GM23338 (cell line): ENCODE measurements around the gene SGCD. TPM values are rescaled to one million over a fixed set of nuclear protein-coding genes. Genes with fewer than 3 reads are reported as not detected.

ENCODE experiments used
- ATAC-seq: fragments of 200-7000 bp; cut with Tn5 transposase; 3 replicates; pipeline ENCODE4 v1.9.1; 2020
- DNase-seq: peaks from one replicate; pipeline ENCODE4 v3.0.0-alpha.2; 2015; ENCODE audit warnings: low spot score
- H2AFZ ChIP-seq: fragments of 200-600 bp; sonication (generic); 2 replicates; pipeline ENCODE4 v1.8.0; 2016; ENCODE audit warnings: antibody characterized with exemption, mild to moderate bottlenecking, moderate library complexity
- H3F3A ChIP-seq: fragments of 200-600 bp; sonication (generic); replicated peaks from 2 replicates; pipeline ENCODE4 v1.8.0; 2017; ENCODE audit warnings: antibody characterized with exemption, mixed run types, low read depth
- H3K27ac ChIP-seq: fragments of 200-600 bp; sonication (generic); 2 replicates; pipeline ENCODE4 v1.6.1; 2016; ENCODE audit warnings: low read depth
- H3K27me3 ChIP-seq: fragments of 200-600 bp; sonication (generic); 2 replicates; pipeline ENCODE4 v1.8.0; 2016; ENCODE audit warnings: mild to moderate bottlenecking, mixed run types, moderate library complexity; ENCODE audit not compliant: insufficient read depth
- H3K36me3 ChIP-seq: fragments of 200-600 bp; sonication (generic); 2 replicates; pipeline ENCODE4 v1.8.0; 2016; ENCODE audit warnings: mild to moderate bottlenecking; ENCODE audit not compliant: insufficient read depth
- H3K4me1 ChIP-seq: fragments of 200-600 bp; sonication (generic); 2 replicates; pipeline ENCODE4 v1.8.0; 2016; ENCODE audit warnings: mild to moderate bottlenecking, moderate library complexity; ENCODE audit not compliant: insufficient read depth
- H3K4me2 ChIP-seq: fragments of 200-600 bp; sonication (generic); 2 replicates; pipeline ENCODE4 v1.7.1; 2017; ENCODE audit warnings: mixed run types
- H3K4me3 ChIP-seq: fragments of 200-600 bp; sonication (generic); 2 replicates; pipeline ENCODE4 v1.6.1; 2016; ENCODE audit warnings: mixed run types
- H3K79me2 ChIP-seq: fragments of 200-600 bp; sonication (generic); replicated peaks from 2 replicates; pipeline ENCODE4 v1.8.0; 2017; ENCODE audit warnings: mild to moderate bottlenecking; ENCODE audit not compliant: insufficient read depth
- H3K9me2 ChIP-seq: fragments of 200-600 bp; sonication (generic); 2 replicates; pipeline ENCODE4 v1.8.0; 2017; ENCODE audit not compliant: insufficient read depth
- H4K20me1 ChIP-seq: fragments of 200-600 bp; sonication (generic); replicated peaks from 2 replicates; pipeline ENCODE4 v1.8.0; 2017; ENCODE audit warnings: mild to moderate bottlenecking; ENCODE audit not compliant: insufficient read depth
- H3K27ac Mint-ChIP-seq: 2 replicates; pipeline ENCODE4 v1.8.0; 2020; ENCODE audit warnings: inconsistent platforms, mild to moderate bottlenecking, moderate library complexity, mixed read lengths
- H3K27me3 Mint-ChIP-seq: 3 replicates; pipeline ENCODE4 v1.8.0; 2022; ENCODE audit warnings: low read depth, mild to moderate bottlenecking, moderate library complexity, mixed read lengths, inconsistent platforms; ENCODE audit not compliant: insufficient read depth, poor library complexity
- H3K36me3 Mint-ChIP-seq: 3 replicates; pipeline ENCODE4 v1.8.0; 2021; ENCODE audit warnings: low read depth, mild to moderate bottlenecking, inconsistent platforms, moderate library complexity, mixed read lengths
- H3K4me1 Mint-ChIP-seq: 3 replicates; pipeline ENCODE4 v1.8.0; 2020; ENCODE audit warnings: mild to moderate bottlenecking, inconsistent platforms, mixed read lengths
- H3K4me3 Mint-ChIP-seq: 3 replicates; pipeline ENCODE4 v1.8.0; 2021; ENCODE audit warnings: moderate library complexity, mild to moderate bottlenecking, inconsistent platforms, mixed read lengths
- H3K9me3 Mint-ChIP-seq: 3 replicates; pipeline ENCODE4 v1.8.0; 2020; ENCODE audit warnings: moderate library complexity, mild to moderate bottlenecking, inconsistent platforms, mixed read lengths
- EZH2 ChIP-seq: fragments of 200-600 bp; sonication (generic); IDR thresholded peaks from one replicate; pipeline ENCODE4 v1.8.0; 2017; ENCODE audit warnings: antibody characterized with exemption, mild to moderate bottlenecking, low read depth; ENCODE audit not compliant: unreplicated experiment
- JUNB ChIP-seq: IDR thresholded peaks from one replicate; pipeline ENCODE4 v1.6.1; 2016; ENCODE audit warnings: antibody characterized with exemption; ENCODE audit not compliant: unreplicated experiment
- NANOG ChIP-seq: IDR thresholded peaks from 2 replicates; pipeline ENCODE4 v1.6.1; 2016; ENCODE audit warnings: antibody characterized with exemption, borderline replicate concordance
- POLR2AphosphoS5 ChIP-seq: IDR thresholded peaks from 2 replicates; pipeline ENCODE4 v1.6.1; 2016; ENCODE audit warnings: antibody characterized with exemption, low read depth
- REST ChIP-seq: IDR thresholded peaks from one replicate; pipeline ENCODE4 v1.6.1; 2018; ENCODE audit warnings: antibody characterized with exemption; ENCODE audit not compliant: unreplicated experiment
- STAT1 ChIP-seq: IDR thresholded peaks from one replicate; pipeline ENCODE4 v1.6.1; 2016; ENCODE audit warnings: antibody characterized with exemption; ENCODE audit not compliant: unreplicated experiment
- ZNF462 ChIP-seq: fragments of 250-450 bp; sonication (Bioruptor Pico); IDR thresholded peaks from 2 replicates; pipeline ENCODE4 v1.5.0; 2020; ENCODE audit warnings: mild to moderate bottlenecking, moderate library complexity
- polyA plus RNA-seq: library from polyadenylated mRNA; unstranded; fragments of >200 nt; fragmentation: Nextera tagmentation; extraction: Ambion mirVana; gene quantifications from 2 replicates; pipeline ENCODE4 v1.2.1, GENCODE V29; 2016
- total RNA-seq: library from RNA; depleted of rRNA; stranded (reverse); fragments of >200 nt; shearing (Covaris generic); gene quantifications from 2 replicates; pipeline ENCODE4 v1.2.3, GENCODE V29; 2014

Gene SGCD
- total and polyA plus RNA-seq, 2 experiments from 2014 or later: 0.03 to 0.05 TPM

GRCh38 chr5:156498226-156498980, 171.4 kb downstream of the SGCD start (continued):
- no peak for TF ChIP-seq ZNF462
- no peak for TF ChIP-seq REST
- no peak for TF ChIP-seq STAT1
- TF ChIP-seq POLR2AphosphoS5: no peak
- no peak for TF ChIP-seq JUNB

GRCh38 chr5:156500755-156501154, 173.8 kb downstream of the SGCD start:
- no peaks in the 10 kb centered on the region for H3K4me1 ChIP-seq
- no peak overlapping the region for H3K4me2 ChIP-seq
- Mint-ChIP-seq H3K36me3 (no peaks in the 10 kb centered on the region), H3K4me3 (no peak overlapping the region), H3K27me3 (no peaks in the 10 kb centered on the region), H3K4me1 (no peaks in the 10 kb centered on the region; the same call in 2 of the 3 replicates), H3K9me3 (no peaks in the 10 kb centered on the region), H3K27ac (no peak overlapping the region)
- no peaks in the 10 kb centered on the region for H3K79me2 ChIP-seq
- TF ChIP-seq REST (no peak), NANOG (no peak), EZH2 (no peak), STAT1 (no peak)
- H3F3A ChIP-seq: no peaks in the 10 kb centered on the region
- no peaks in the 10 kb centered on the region for H3K36me3 ChIP-seq
- ATAC-seq (no peak), DNase-seq (no peak)
- peak overlapping the region; percentile 88 for H2AFZ ChIP-seq
- H3K4me3 ChIP-seq: no peak overlapping the region
- H3K9me2 ChIP-seq: no peaks in the 10 kb centered on the region
- no peaks in the 10 kb centered on the region for H4K20me1 ChIP-seq
- no peaks in the 10 kb centered on the region for H3K27me3 ChIP-seq
- H3K27ac ChIP-seq: no peak overlapping the region
